Effector memory CD8-positive, alpha-beta T cell (primary cell): ENCODE results near the gene KMT2E.
A peak's percentile ranks its signal among the peaks of the same experiment; 100 is the strongest.

Experiments used
- ATAC-seq: fragments of 150-1000 bp; cut with Tn5 transposase; replicated peaks from 2 replicates; pipeline ENCODE4 v1.10.0; 2021; ENCODE audit warnings: mild to moderate bottlenecking, moderate library complexity
- DNase-seq, 3 experiments: peaks; one replicate each; pipeline ENCODE4 v3.0.0; 2021
- H3K27ac Mint-ChIP-seq, 2 donors: one replicate each; pipeline ENCODE4 v1.8.0; 2022; ENCODE audit warnings: mild to moderate bottlenecking in 2 of 2, mixed read lengths in 2 of 2, moderate library complexity in 2 of 2
- H3K27me3 Mint-ChIP-seq, 2 donors: one replicate each; pipeline ENCODE4 v1.8.0; 2022; ENCODE audit warnings: mixed read lengths in 2 of 2
- H3K36me3 Mint-ChIP-seq: one replicate; pipeline ENCODE4 v1.8.0; 2022; ENCODE audit warnings: mild to moderate bottlenecking, moderate library complexity, mixed read lengths; ENCODE audit not compliant: insufficient read depth
- H3K4me1 Mint-ChIP-seq, 2 donors: one replicate each; pipeline ENCODE4 v1.8.0; 2022; ENCODE audit warnings: low read depth in 2 of 2, mixed read lengths in 2 of 2
- H3K4me3 Mint-ChIP-seq, 2 donors: one replicate each; pipeline ENCODE4 v1.8.0; 2022; ENCODE audit warnings: mild to moderate bottlenecking in 2 of 2, mixed read lengths in 2 of 2, moderate library complexity in 2 of 2
- H3K9me3 Mint-ChIP-seq, 2 donors: one replicate each; pipeline ENCODE4 v1.8.0; 2022; ENCODE audit warnings: mixed read lengths in 2 of 2
- total RNA-seq, 9 experiments: gene quantifications; one replicate each; lab custom pipeline; 2026; lab: John Stamatoyannopoulos, UW

The KMT2E gene, protein sequence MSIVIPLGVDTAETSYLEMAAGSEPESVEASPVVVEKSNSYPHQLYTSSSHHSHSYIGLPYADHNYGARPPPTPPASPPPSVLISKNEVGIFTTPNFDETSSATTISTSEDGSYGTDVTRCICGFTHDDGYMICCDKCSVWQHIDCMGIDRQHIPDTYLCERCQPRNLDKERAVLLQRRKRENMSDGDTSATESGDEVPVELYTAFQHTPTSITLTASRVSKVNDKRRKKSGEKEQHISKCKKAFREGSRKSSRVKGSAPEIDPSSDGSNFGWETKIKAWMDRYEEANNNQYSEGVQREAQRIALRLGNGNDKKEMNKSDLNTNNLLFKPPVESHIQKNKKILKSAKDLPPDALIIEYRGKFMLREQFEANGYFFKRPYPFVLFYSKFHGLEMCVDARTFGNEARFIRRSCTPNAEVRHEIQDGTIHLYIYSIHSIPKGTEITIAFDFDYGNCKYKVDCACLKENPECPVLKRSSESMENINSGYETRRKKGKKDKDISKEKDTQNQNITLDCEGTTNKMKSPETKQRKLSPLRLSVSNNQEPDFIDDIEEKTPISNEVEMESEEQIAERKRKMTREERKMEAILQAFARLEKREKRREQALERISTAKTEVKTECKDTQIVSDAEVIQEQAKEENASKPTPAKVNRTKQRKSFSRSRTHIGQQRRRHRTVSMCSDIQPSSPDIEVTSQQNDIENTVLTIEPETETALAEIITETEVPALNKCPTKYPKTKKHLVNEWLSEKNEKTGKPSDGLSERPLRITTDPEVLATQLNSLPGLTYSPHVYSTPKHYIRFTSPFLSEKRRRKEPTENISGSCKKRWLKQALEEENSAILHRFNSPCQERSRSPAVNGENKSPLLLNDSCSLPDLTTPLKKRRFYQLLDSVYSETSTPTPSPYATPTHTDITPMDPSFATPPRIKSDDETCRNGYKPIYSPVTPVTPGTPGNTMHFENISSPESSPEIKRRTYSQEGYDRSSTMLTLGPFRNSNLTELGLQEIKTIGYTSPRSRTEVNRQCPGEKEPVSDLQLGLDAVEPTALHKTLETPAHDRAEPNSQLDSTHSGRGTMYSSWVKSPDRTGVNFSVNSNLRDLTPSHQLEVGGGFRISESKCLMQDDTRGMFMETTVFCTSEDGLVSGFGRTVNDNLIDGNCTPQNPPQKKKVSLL (N-terminal part only)
- total RNA-seq, result 83.4 to 510 (median 203) reads per million in 9 experiments

DNA sequence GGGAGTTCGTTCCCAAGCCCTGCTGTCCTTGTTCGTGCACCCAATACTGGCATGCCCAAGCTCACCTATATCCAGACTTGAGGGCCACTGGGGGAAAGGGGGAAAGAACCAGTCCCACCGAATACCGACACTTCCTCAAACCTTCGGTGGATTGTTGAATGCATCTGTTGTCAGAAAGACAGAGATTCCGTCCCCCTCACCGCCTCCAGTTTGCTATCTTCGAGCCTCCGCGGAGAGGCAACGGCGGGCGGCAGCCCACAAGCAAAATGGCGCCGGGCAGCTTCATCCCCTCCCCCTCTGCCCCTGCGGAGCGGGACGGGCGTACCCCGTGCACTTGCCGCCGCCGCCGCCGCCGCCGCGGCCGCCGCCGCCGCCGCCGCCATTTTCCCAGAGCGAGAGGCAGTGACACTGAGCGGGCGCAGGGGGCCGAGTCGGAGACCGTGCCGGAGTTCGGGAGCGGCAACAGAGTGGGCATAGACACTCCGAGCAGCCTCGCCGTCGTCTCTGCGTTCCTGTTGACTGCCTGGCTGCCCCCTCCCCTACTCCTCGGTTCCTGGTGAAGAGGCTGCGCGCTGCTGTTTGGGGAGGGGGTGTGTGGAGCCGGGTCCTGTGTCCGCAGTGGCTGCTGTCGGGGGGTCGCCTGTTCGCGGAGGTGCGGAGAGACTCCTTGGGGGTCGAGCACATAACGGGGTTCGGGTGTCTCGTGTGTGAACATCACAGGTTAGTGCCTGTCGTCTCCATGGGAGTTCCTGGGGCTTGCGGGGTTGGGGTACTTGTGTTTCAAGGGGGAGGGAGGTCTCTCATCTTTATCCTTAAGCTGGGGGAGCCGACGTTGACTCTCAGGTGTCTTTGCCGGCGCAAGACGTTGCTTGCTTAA lies at the start of gene KMT2E:
TSS of gene KMT2E (plus strand) at position 390 of the 877 bp plus-strand sequence. CDS start 26,748 bp downstream, outside the sequence.
- H3K27ac Mint-ChIP-seq, result peak within 1 kb of the TSS; percentile 100
- peaks cover 85% of the 10 kb centered on the region for H3K36me3 Mint-ChIP-seq
- ATAC-seq, result peak; percentile 29

GRCh38 chr7:104964626-104965236 lies 49.3 kb upstream of the KMT2E start:
- Mint-ChIP-seq H3K27ac (peak overlapping the region in 1 of 2 donors; percentile 72), H3K9me3 (no peaks in the 10 kb centered on the region), H3K4me1 (peaks cover 0 to 5% of the 10 kb centered on the region in 2 donors), H3K36me3 (peaks cover 2% of the 10 kb centered on the region), H3K27me3 (no peaks in the 10 kb centered on the region), H3K4me3 (no peak overlapping the region)
- DNase-seq (no peak), ATAC-seq (no peak)

More for the DNA sequence above, at the start of gene KMT2E:
- Mint-ChIP-seq H3K4me1 (peaks cover 33 to 39% of the 10 kb centered on the region in 2 donors), H3K27me3 (no peaks in the 10 kb centered on the region), H3K4me3 (peak within 1 kb of the TSS; percentile 99), H3K9me3 (no peaks in the 10 kb centered on the region)
- peak; percentile 92 to 96 (median 94) for DNase-seq

DNA sequence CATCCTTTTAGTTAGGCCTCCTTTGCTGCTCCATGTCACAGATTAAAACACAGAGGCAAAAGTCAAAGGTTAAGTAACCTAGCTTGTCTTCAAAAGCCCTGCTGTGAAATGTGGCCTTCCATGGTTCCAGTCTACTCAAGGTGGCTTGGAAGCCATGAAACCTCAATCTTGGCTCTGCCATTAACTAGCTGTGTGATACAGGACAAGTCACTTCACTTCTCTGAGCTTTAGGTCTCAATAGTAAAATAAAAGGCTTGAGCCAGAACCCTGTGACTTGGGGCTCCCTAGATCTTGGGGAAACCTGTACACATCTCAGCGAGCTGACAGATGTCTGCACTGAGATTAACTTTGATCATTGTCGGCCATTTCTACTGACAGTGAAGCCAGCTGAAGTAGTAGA lies 48.0 kb upstream of the KMT2E start:
- ATAC-seq, result no peak
- no peak overlapping the region for H3K27ac Mint-ChIP-seq
- H3K36me3 Mint-ChIP-seq, result peaks cover 2% of the 10 kb centered on the region
- DNase-seq, result no peak
- H3K4me3 Mint-ChIP-seq, result no peak overlapping the region
- H3K4me1 Mint-ChIP-seq, result peaks cover 0 to 5% of the 10 kb centered on the region in 2 donors
- H3K9me3 Mint-ChIP-seq, result no peaks in the 10 kb centered on the region
- no peaks in the 10 kb centered on the region for H3K27me3 Mint-ChIP-seq

DNA sequence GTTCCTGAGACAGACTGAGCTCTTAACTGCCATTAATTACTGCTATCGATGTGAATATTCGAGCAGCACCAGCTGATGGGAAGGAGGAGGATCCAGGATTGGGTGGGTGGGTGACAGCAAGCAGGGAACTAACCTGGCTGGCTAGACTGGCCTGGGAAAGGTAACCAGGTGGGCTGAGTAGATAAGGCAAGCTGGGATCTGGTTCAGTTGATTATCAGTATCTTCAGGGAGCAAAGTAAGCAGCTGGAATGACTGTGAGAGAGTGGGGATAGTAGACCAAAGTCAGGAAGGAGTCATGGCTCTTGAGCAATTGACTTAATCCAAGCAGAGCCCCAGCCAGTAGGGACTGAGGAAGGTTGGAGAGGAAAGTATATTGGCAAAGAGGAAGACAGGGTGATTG lies 46.9 kb upstream of the KMT2E start:
- Mint-ChIP-seq H3K27me3 (no peaks in the 10 kb centered on the region), H3K9me3 (no peaks in the 10 kb centered on the region), H3K4me3 (no peak overlapping the region), H3K4me1 (peaks cover 0 to 5% of the 10 kb centered on the region in 2 donors), H3K36me3 (no peaks in the 10 kb centered on the region), H3K27ac (peak overlapping the region in 1 of 2 donors; percentile 73)
- DNase-seq, result no peak
- ATAC-seq, result no peak

GRCh38 chr7:104967595-104967994 lies 46.4 kb upstream of the KMT2E start:
- Mint-ChIP-seq H3K9me3 (no peaks in the 10 kb centered on the region), H3K36me3 (no peaks in the 10 kb centered on the region)
- ATAC-seq, result no peak

DNA sequence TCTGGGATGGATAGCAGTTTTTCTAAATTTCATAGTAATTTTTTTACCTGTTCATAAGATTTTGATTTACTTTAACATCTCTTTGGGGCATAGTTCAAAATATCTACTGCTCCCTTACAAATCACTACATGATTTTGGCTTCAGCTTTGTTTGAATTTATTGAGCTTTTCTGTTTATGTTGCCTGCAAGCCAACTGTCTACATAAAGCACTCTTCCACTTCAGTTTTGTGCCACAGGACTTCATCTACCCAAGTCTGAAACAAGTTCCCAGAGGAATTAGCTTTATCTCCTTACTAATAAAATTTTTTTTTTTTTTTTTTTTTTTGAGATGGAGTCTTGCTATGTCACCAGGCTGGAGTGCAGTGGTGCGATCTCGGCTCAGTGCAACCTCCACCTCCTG lies 45.4 kb upstream of the KMT2E start:
- H3K36me3 Mint-ChIP-seq, result no peaks in the 10 kb centered on the region
- no peaks in the 10 kb centered on the region for H3K9me3 Mint-ChIP-seq
- H3K27me3 Mint-ChIP-seq, result no peaks in the 10 kb centered on the region
- H3K4me3 Mint-ChIP-seq, result no peak overlapping the region
- H3K4me1 Mint-ChIP-seq, result no peaks in the 10 kb centered on the region
- ATAC-seq (no peak), DNase-seq (no peak)
- no peak overlapping the region for H3K27ac Mint-ChIP-seq

More at GRCh38 chr7:104967595-104967994, 46.4 kb upstream of the KMT2E start:
- Mint-ChIP-seq H3K27me3 (no peaks in the 10 kb centered on the region), H3K4me3 (no peak overlapping the region), H3K4me1 (peaks cover 0 to 3% of the 10 kb centered on the region in 2 donors), H3K27ac (peak overlapping the region in 1 of 2 donors; percentile 73)
- DNase-seq, result no peak

DNA sequence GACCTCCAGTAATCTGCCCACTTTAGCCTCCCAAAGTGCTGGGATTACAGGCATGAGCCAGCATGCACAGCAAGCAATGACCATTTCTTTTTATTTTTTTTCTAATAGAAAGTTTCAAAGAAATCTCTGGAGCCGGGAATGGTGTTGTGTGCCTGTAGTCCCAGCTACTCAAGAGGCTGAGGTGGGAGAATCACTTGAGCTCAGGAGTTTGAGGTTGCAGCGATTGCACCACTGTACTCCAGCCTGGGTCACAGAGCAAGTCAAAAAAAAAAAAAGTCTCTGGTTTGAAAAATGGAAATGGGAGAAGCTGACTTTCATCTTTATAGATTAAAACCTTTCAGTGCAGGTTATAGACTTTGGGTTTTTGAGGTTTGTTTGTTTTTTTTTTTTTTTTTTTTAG lies 44.8 kb upstream of the KMT2E start:
- ATAC-seq (no peak), DNase-seq (no peak)
- Mint-ChIP-seq H3K4me3 (no peak overlapping the region), H3K36me3 (no peaks in the 10 kb centered on the region), H3K9me3 (no peaks in the 10 kb centered on the region), H3K4me1 (no peaks in the 10 kb centered on the region), H3K27me3 (no peaks in the 10 kb centered on the region), H3K27ac (no peak overlapping the region)

- no peak overlapping the region for H3K27ac Mint-ChIP-seq
- no peaks in the 10 kb centered on the region for H3K36me3 Mint-ChIP-seq
- H3K9me3 Mint-ChIP-seq, result no peaks in the 10 kb centered on the region
- no peak overlapping the region for H3K4me3 Mint-ChIP-seq
- ATAC-seq (no peak), DNase-seq (no peak)
- H3K27me3 Mint-ChIP-seq, result no peaks in the 10 kb centered on the region
- no peaks in the 10 kb centered on the region for H3K4me1 Mint-ChIP-seq
Observed at GRCh38 chr7:104971290-104972071, 42.5 kb upstream of the KMT2E start.

GRCh38 chr7:104972500-104972899 lies 41.5 kb upstream of the KMT2E start:
- ATAC-seq (no peak), DNase-seq (no peak)
- Mint-ChIP-seq H3K9me3 (no peaks in the 10 kb centered on the region), H3K4me1 (no peaks in the 10 kb centered on the region), H3K27ac (no peak overlapping the region), H3K36me3 (no peaks in the 10 kb centered on the region), H3K4me3 (no peak overlapping the region), H3K27me3 (no peaks in the 10 kb centered on the region)

DNA sequence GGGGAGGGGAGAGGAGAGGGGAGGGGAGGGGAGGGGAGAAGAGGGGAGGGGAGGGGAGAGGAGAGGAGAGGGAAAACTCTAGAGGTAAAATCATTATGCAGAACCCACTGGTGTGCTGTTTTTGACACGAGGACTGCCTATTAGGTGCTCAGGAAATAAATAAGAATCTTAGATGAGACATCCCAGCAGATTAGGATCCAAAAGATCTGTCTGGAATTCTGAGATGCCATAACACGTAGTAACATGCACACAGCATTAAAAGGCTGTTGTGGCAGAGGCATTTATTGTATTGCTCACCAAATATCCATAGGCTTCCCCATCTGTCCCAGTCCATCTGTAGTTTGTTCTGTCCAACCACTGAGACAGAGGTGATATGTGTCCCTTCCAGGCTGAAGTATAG lies 40.8 kb upstream of the KMT2E start:
- H3K36me3 Mint-ChIP-seq, result no peaks in the 10 kb centered on the region
- no peak for ATAC-seq
- H3K9me3 Mint-ChIP-seq, result no peaks in the 10 kb centered on the region
- no peaks in the 10 kb centered on the region for H3K27me3 Mint-ChIP-seq
- no peak for DNase-seq
- H3K4me3 Mint-ChIP-seq, result no peak overlapping the region
- no peaks in the 10 kb centered on the region for H3K4me1 Mint-ChIP-seq
- H3K27ac Mint-ChIP-seq, result no peak overlapping the region

GRCh38 chr7:104973909-104974415 lies 40.0 kb upstream of the KMT2E start:
- Mint-ChIP-seq H3K27ac (no peak overlapping the region), H3K4me3 (no peak overlapping the region), H3K4me1 (no peaks in the 10 kb centered on the region), H3K27me3 (no peaks in the 10 kb centered on the region), H3K36me3 (no peaks in the 10 kb centered on the region), H3K9me3 (no peaks in the 10 kb centered on the region)
- DNase-seq (no peak), ATAC-seq (no peak)
